ENCODE data around the gene ASIC1. TPM values are rescaled to one million over a fixed set of nuclear protein-coding genes. Genes with fewer than 3 reads are reported as not detected.

The ASIC1 gene
- total and polyA plus RNA-seq, 2 of the 4 experiments (the other 2 are of a cell fraction): 1.6 to 9.9 TPM

DNA sequence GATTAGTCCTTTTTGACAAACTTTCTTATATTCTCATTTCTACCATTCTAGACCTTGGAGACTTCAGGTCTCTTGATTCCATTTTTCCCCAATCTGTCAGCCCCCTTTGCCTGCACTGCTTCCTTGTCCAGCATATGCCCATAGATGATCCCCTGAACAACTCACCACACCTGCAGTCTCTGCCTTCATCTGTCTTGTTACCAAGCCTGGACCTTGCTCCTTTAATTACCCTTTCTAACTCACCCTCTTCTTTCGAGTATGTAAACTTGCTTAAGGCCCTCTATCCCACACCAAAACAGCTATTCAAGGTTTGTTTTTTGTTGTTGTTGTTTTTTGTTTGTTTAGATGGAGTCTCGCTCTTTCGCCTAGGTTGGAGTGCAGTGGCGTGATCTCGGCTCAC, 64.2 kb downstream of the ASIC1 start:
- no peak for DNase-seq
- Histone ChIP-seq H3K4ac (ENCODE audit: low read depth, low read length) (no peak overlapping the region), H2BK20ac (ENCODE audit: low read depth, low read length) (no peak overlapping the region), H2AK5ac (ENCODE audit: low read depth, low read length) (no peak overlapping the region), H3K27me3 (ENCODE audit: control insufficient read depth, insufficient read depth, low read length) (no peaks in the 10 kb centered on the region), H2AK9ac (replicated peaks; ENCODE audit: low read depth, low read length, poor library complexity) (no peak overlapping the region), H3K9ac (ENCODE audit: low read depth, low read length) (no peak overlapping the region), H2BK120ac (ENCODE audit: low read depth, low read length) (no peak overlapping the region), H4K91ac (ENCODE audit: insufficient read depth, low read depth, low read length) (no peak overlapping the region), H3K27ac (ENCODE audit: insufficient read depth, low read length) (no peak overlapping the region), H4K8ac (ENCODE audit: low read depth in 2 of 2, low read length in 2 of 2) (no peak overlapping the region), H4K20me1 (ENCODE audit: insufficient read depth, low read length) (no peaks in the 10 kb centered on the region; the same call in 1 of the 2 replicates), H3K56ac (ENCODE audit: extremely low read depth, insufficient read depth, low read length) (no peak overlapping the region), H3K4me3 (ENCODE audit: insufficient read depth, low read depth, low read length) (no peak overlapping the region), H2AFZ (replicated peaks; ENCODE audit: low read length, poor library complexity) (no peak overlapping the region), H3K36me3 (ENCODE audit: control insufficient read depth, insufficient read depth, low read length) (peaks cover 23% of the 10 kb centered on the region), H3K9me3 (ENCODE audit: control insufficient read depth, insufficient read depth, low read length) (no peaks in the 10 kb centered on the region), H2BK15ac (ENCODE audit: low read depth, low read length) (no peak overlapping the region), H3K14ac (replicated peaks; ENCODE audit: low read depth, low read length) (no peak overlapping the region), H3K23ac (ENCODE audit: low read depth, low read length) (no peak overlapping the region), H3K79me1 (ENCODE audit: low read depth in 1 of 2, low read length in 2 of 2) (peaks cover 20 to 60% of the 10 kb centered on the region in 2 experiments), H2BK5ac (ENCODE audit: low read depth, low read length, poor library complexity, severe bottlenecking) (no peak overlapping the region), H3K4me2 (ENCODE audit: low read depth, low read length) (no peak overlapping the region), H3K9me1 (ENCODE audit: insufficient read depth, low read length) (peaks cover 9% of the 10 kb centered on the region; the same call in 1 of the 2 replicates), H3K18ac (ENCODE audit: low read depth, low read length) (no peak overlapping the region), H3K4me1 (ENCODE audit: control insufficient read depth, insufficient read depth, low read length) (no peaks in the 10 kb centered on the region), H4K5ac (ENCODE audit: low read depth, low read length) (no peak overlapping the region)
- ATAC-seq (ENCODE audit: low read depth): no peak
- dilution Hi-C loops (cut with HindIII; ENCODE audit: low sequenced_read_pairs, unreplicated experiment): no loop called here
- in situ Hi-C loops (cut with MboI; ENCODE audit: low sequenced_read_pairs): no loop called here
- no CpG with 5 or more reads among the region's 5 CpGs for WGBS, 2 experiments (ENCODE audit: extremely low coverage in 2 of 2, insufficient read length in 1 of 2)
- ChIA-PET CTCF (interaction anchor here (1.6 to 3.3 kb wide), 2 partner anchors 10 to 11 kb away, joined by 3 to 13 read pairs; partner anchors contain the start of gene COX14), POLR2A (ENCODE audit: unreplicated experiment) (no interaction called here)
- no peak for TF ChIP-seq FOS (IDR thresholded peaks at IDR 0.05; ENCODE audit: low read depth, low read length)
- TF ChIP-seq NFE2L2 (IDR thresholded peaks at IDR 0.05; ENCODE audit: low read depth, low read length): no peak
- TF ChIP-seq, protein P1, sequence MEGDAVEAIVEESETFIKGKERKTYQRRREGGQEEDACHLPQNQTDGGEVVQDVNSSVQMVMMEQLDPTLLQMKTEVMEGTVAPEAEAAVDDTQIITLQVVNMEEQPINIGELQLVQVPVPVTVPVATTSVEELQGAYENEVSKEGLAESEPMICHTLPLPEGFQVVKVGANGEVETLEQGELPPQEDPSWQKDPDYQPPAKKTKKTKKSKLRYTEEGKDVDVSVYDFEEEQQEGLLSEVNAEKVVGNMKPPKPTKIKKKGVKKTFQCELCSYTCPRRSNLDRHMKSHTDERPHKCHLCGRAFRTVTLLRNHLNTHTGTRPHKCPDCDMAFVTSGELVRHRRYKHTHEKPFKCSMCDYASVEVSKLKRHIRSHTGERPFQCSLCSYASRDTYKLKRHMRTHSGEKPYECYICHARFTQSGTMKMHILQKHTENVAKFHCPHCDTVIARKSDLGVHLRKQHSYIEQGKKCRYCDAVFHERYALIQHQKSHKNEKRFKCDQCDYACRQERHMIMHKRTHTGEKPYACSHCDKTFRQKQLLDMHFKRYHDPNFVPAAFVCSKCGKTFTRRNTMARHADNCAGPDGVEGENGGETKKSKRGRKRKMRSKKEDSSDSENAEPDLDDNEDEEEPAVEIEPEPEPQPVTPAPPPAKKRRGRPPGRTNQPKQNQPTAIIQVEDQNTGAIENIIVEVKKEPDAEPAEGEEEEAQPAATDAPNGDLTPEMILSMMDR (conservative IDR thresholded peaks at IDR 0.05; ENCODE audit: low read depth, low read length): no peak
- TF ChIP-seq RAD21 (IDR thresholded peaks at IDR 0.05; ENCODE audit: low read length): no peak
- TF ChIP-seq RFX5 (IDR thresholded peaks at IDR 0.05; ENCODE audit: low read depth, low read length): no peak
- TF ChIP-seq MAZ (IDR thresholded peaks at IDR 0.05; ENCODE audit: borderline replicate concordance, low read depth, low read length): no peak
- no peak for TF ChIP-seq POLR2A (IDR thresholded peaks at IDR 0.05; ENCODE audit: low read depth, low read length)
- TF ChIP-seq CHD1 (IDR thresholded peaks at IDR 0.05; ENCODE audit: low read depth, low read length): no peak
- no peak for TF ChIP-seq CEBPB (IDR thresholded peaks at IDR 0.05; ENCODE audit: low read depth, low read length)
- TF ChIP-seq ELK1 (IDR thresholded peaks at IDR 0.05; ENCODE audit: borderline replicate concordance, low read depth, low read length): no peak
- TF ChIP-seq MXI1 (IDR thresholded peaks at IDR 0.05; ENCODE audit: borderline replicate concordance, low read depth, low read length): no peak
- no peak for TF ChIP-seq MAFK (IDR thresholded peaks at IDR 0.05; ENCODE audit: low read depth, low read length)
- TF ChIP-seq, protein P2, sequence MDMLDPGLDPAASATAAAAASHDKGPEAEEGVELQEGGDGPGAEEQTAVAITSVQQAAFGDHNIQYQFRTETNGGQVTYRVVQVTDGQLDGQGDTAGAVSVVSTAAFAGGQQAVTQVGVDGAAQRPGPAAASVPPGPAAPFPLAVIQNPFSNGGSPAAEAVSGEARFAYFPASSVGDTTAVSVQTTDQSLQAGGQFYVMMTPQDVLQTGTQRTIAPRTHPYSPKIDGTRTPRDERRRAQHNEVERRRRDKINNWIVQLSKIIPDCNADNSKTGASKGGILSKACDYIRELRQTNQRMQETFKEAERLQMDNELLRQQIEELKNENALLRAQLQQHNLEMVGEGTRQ (IDR thresholded peaks at IDR 0.05; ENCODE audit: low read depth, low read length): no peak
- TF ChIP-seq BHLHE40 (IDR thresholded peaks at IDR 0.05; ENCODE audit: low read depth, low read length): no peak
- no peak for TF ChIP-seq SMC3 (IDR thresholded peaks at IDR 0.05; ENCODE audit: low read depth, low read length)
- no peak for TF ChIP-seq RCOR1 (IDR thresholded peaks at IDR 0.05; ENCODE audit: insufficient replicate concordance, low read length)
- intact Hi-C loops (cut with micrococcal nuclease): no loop called here
- BruUV-seq (replicated peaks): no TSS peak

Data from IMR-90 (cell line).